ENCODE data around the gene SPOCK2. TPM values are rescaled to one million over a fixed set of nuclear protein-coding genes. Genes with fewer than 3 reads are reported as not detected.
A peak's percentile ranks its signal among the peaks of the same experiment; 100 is the strongest.

The SPOCK2 gene
- total RNA-seq, 4 donors from 2014 or later: 8.3 to 24.6 (median 16.2) TPM

DNA sequence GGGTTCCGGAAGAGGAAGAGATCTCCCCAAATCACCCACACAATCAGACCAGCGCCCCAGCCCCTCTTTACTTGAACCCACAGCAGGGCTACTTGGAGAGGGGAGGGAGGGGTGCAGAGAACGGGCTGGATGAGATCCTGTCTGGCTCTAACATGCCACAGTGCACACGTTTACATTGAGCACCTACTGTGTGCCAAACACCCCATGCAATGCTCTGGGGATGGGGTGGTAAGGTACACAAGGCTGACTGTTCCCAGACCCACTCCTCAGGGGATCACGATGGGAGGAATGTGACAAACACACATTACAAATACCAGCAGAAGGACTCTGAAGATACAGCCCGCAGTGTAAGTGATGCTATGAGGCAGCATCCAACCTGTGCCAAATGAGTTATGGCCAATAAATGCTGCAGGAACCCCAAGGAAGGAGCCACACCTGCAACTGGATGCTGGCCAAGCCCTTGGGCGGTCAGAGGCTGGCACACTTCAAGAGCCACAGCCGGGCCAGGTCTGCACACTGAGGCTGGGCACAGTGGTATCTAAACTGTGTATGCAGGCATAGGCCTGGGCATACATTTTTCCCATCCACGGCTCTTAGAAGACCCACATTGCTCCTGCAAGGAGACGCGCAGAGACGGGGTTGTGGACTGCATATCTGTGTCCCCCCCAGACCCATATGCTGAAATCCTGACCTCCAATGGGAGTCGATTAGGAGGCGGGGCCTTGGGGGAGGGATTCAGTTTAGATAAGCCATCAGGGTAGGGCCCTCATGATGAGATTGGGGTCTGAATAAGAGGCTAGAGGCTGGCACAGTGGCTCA lies 6.4 kb downstream of the SPOCK2 start:
- ATAC-seq (ENCODE audit: low FRiP score): no peak
- DNase-seq (ENCODE audit: low spot score): peak; percentile 9
- no peak for TF ChIP-seq CTCF (IDR thresholded peaks at IDR 0.05)

- ATAC-seq (ENCODE audit: low FRiP score) (no peak), DNase-seq (ENCODE audit: low spot score) (no peak)
- TF ChIP-seq CTCF (IDR thresholded peaks at IDR 0.05): no peak
These were observed 7.1 kb downstream of the SPOCK2 start for GRCh38 chr10:72081210-72081609.

- ATAC-seq (ENCODE audit: low FRiP score) (no peak), DNase-seq (ENCODE audit: low spot score) (no peak)
- no peak for TF ChIP-seq CTCF (IDR thresholded peaks at IDR 0.05)
These were observed 8.0 kb downstream of the SPOCK2 start for GRCh38 chr10:72080042-72080975.

- TF ChIP-seq CTCF (IDR thresholded peaks at IDR 0.05): no peak
- no peak for ATAC-seq (ENCODE audit: low FRiP score)
- no peak for DNase-seq (ENCODE audit: low spot score)
These were observed 9.0 kb downstream of the SPOCK2 start for GRCh38 chr10:72079356-72079755.

DNA sequence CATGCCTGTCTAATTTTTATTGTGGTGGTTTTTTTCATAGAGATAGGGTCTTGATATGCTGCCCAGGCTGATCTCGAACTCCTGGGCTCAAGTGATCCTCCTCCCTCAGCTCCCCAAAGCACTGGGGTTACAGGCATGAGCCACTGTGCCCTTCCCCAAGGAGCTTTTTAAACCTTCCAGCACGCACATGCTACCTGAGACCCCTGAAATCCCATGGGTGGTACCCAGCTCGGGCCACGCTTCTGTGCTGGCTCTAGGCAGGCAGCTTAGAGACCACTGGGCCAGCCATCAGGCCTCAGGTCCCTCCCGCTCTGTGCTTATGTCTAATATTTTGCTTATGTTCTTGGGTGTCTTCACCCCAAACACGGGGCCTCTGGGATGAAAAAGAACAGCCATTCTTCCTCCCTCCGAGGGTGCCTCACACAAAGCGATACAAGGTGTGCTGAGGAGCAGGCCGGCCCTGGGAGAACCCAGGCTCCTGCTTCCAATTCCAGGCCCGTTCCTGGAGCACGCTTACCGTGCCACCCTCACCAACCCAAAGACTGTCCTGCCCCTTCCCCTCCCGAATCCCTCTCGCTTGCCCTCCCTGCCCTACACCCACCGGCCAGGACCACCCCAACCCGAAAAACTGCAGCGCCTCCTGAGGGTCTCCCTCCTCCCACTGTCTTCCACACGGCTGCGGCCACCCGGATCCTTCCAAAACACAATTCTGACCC lies 10.9 kb downstream of the SPOCK2 start:
- no peak for TF ChIP-seq CTCF (IDR thresholded peaks at IDR 0.05)
- no peak for ATAC-seq (ENCODE audit: low FRiP score)
- DNase-seq (ENCODE audit: low spot score): no peak

GRCh38 chr10:72076756-72077155 lies 11.6 kb downstream of the SPOCK2 start:
- DNase-seq (ENCODE audit: low spot score): no peak
- no peak for TF ChIP-seq CTCF (IDR thresholded peaks at IDR 0.05)
- ATAC-seq (ENCODE audit: low FRiP score): no peak
